HCT116 (cell line): ENCODE measurements around the gene EHBP1.

Experiments
- EZH2phosphoT487 ChIP-seq: fragments of 200-600 bp; IDR thresholded peaks from 2 replicates; pipeline ENCODE4 v1.6.1; 2018; ENCODE audit warnings: antibody characterized with exemption, borderline replicate concordance
- JUND ChIP-seq: IDR thresholded peaks from 2 replicates; pipeline ENCODE4 v1.6.1; 2012
- POLR2A ChIP-seq: IDR thresholded peaks from 2 replicates; pipeline ENCODE4 v1.7.0; 2011; ENCODE audit warnings: borderline replicate concordance; ENCODE audit not compliant: insufficient read depth, insufficient read length; ENCODE audit errors: extremely low read depth
- RAD21 ChIP-seq: IDR thresholded peaks from 2 replicates; pipeline ENCODE4 v1.6.1; 2012; ENCODE audit warnings: low read depth, mild to moderate bottlenecking
- SRF ChIP-seq: IDR thresholded peaks from 2 replicates; pipeline ENCODE4 v1.6.1; 2012; ENCODE audit warnings: low read depth
- ZNF274 ChIP-seq: fragments of 200-500 bp; sonication (Bioruptor generic); IDR thresholded peaks from 2 replicates; pipeline ENCODE4 v1.6.1; 2014; ENCODE audit warnings: mild to moderate bottlenecking, low read depth, low read length, inconsistent platforms
- TF ChIP-seq, protein P1 (sequence below), 3 experiments: fragments of 200-600 bp in 1 of 3; sonication (generic) in 1 of 3; IDR thresholded peaks in 2 of 3; conservative IDR thresholded peaks in 1 of 3; 2 replicates each; pipeline ENCODE4 v1.5.1; 2012 to 2017; ENCODE audit warnings: low read depth in 2 of 3, low read length in 2 of 3, antibody characterized with exemption in 1 of 3, borderline replicate concordance in 1 of 3, control low read depth in 1 of 3, mild to moderate bottlenecking in 1 of 3, mixed read lengths in 1 of 3, mixed run types in 1 of 3, moderate library complexity in 1 of 3; ENCODE audit not compliant: insufficient read depth in 1 of 3
- TF ChIP-seq, protein P2 (sequence below): IDR thresholded peaks from 2 replicates; pipeline ENCODE4 v1.6.1; 2012; ENCODE audit warnings: low read depth

DNA sequence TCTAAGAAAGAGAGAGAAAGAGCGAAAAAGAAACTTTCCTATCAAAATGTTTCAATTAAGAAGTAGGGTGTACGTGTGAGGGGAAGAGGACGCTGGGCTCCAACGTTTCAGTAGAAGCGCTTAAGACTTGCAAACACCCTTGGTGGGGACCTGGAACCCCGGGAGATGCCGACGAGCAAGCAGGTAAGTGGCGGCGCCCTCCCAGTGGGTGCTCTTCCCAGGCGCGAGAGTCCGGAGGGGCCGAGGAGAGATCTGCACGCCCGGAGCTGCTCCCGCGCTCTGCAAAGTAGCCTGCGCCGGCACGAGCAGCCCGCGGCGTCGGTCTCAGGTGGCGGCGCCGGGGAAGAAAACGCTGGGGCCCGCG lies 344.4 kb downstream of the EHBP1 start:
- TF ChIP-seq, protein P1, sequence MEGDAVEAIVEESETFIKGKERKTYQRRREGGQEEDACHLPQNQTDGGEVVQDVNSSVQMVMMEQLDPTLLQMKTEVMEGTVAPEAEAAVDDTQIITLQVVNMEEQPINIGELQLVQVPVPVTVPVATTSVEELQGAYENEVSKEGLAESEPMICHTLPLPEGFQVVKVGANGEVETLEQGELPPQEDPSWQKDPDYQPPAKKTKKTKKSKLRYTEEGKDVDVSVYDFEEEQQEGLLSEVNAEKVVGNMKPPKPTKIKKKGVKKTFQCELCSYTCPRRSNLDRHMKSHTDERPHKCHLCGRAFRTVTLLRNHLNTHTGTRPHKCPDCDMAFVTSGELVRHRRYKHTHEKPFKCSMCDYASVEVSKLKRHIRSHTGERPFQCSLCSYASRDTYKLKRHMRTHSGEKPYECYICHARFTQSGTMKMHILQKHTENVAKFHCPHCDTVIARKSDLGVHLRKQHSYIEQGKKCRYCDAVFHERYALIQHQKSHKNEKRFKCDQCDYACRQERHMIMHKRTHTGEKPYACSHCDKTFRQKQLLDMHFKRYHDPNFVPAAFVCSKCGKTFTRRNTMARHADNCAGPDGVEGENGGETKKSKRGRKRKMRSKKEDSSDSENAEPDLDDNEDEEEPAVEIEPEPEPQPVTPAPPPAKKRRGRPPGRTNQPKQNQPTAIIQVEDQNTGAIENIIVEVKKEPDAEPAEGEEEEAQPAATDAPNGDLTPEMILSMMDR (IDR thresholded peaks at IDR 0.05 in 2 of 3, conservative IDR thresholded peaks at IDR 0.05 in 1 of 3; ENCODE audit: borderline replicate concordance in 1 of 3, insufficient read depth in 1 of 3, low read depth in 2 of 3, low read length in 2 of 3), result no peak
- no peak for TF ChIP-seq EZH2phosphoT487
- TF ChIP-seq, protein P2, sequence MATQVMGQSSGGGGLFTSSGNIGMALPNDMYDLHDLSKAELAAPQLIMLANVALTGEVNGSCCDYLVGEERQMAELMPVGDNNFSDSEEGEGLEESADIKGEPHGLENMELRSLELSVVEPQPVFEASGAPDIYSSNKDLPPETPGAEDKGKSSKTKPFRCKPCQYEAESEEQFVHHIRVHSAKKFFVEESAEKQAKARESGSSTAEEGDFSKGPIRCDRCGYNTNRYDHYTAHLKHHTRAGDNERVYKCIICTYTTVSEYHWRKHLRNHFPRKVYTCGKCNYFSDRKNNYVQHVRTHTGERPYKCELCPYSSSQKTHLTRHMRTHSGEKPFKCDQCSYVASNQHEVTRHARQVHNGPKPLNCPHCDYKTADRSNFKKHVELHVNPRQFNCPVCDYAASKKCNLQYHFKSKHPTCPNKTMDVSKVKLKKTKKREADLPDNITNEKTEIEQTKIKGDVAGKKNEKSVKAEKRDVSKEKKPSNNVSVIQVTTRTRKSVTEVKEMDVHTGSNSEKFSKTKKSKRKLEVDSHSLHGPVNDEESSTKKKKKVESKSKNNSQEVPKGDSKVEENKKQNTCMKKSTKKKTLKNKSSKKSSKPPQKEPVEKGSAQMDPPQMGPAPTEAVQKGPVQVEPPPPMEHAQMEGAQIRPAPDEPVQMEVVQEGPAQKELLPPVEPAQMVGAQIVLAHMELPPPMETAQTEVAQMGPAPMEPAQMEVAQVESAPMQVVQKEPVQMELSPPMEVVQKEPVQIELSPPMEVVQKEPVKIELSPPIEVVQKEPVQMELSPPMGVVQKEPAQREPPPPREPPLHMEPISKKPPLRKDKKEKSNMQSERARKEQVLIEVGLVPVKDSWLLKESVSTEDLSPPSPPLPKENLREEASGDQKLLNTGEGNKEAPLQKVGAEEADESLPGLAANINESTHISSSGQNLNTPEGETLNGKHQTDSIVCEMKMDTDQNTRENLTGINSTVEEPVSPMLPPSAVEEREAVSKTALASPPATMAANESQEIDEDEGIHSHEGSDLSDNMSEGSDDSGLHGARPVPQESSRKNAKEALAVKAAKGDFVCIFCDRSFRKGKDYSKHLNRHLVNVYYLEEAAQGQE, result no peak
- TF ChIP-seq ZNF274, result no peak
- no peak for TF ChIP-seq RAD21
- TF ChIP-seq JUND, result no peak
- TF ChIP-seq SRF, result no peak
- no peak for TF ChIP-seq POLR2A
